ENCODE measurements around the gene PKMYT1. TPM values are rescaled to one million over a fixed set of nuclear protein-coding genes. Genes with fewer than 3 reads are reported as not detected.

The PKMYT1 gene
- total RNA-seq, 2 donors from 2014 or later, result 76.4 to 251 TPM

GRCh38 chr16:3013491-3013951 is 33.3 kb upstream of the PKMYT1 start:
- DNase-seq (ENCODE audit: low spot score) (no peak), ATAC-seq (no peak)
- H3K4me3 Mint-ChIP-seq, result no peak overlapping the region
- peaks cover 0 to 4% of the 10 kb centered on the region in 2 donors for H3K27me3 Mint-ChIP-seq
- no peaks in the 10 kb centered on the region for H3K36me3 Mint-ChIP-seq
- no peak overlapping the region for H3K27ac Mint-ChIP-seq
- H3K9me3 Mint-ChIP-seq, result no peaks in the 10 kb centered on the region
- peaks cover 1 to 3% of the 10 kb centered on the region in 2 donors for H3K4me1 Mint-ChIP-seq (ENCODE audit: low read depth in 2 of 2)

GRCh38 chr16:3012828-3013420 is 32.7 kb upstream of the PKMYT1 start, which contains the start of gene CLDN9:
TSS of gene CLDN9 (plus strand) at chr16:3012923. CDS start at chr16:3013363, 440 bp downstream.
- H3K4me1 Mint-ChIP-seq (ENCODE audit: low read depth in 2 of 2), result peaks cover 7% of the 10 kb centered on the region in 2 donors
- peaks cover 0 to 4% of the 10 kb centered on the region in 2 donors for H3K27me3 Mint-ChIP-seq
- no peaks in the 10 kb centered on the region for H3K9me3 Mint-ChIP-seq
- H3K27ac Mint-ChIP-seq, result no peak within 1 kb of the TSS
- no peak for ATAC-seq
- no peak within 1 kb of the TSS for H3K4me3 Mint-ChIP-seq
- no peak for DNase-seq (ENCODE audit: low spot score)
- H3K36me3 Mint-ChIP-seq, result no peaks in the 10 kb centered on the region

- H3K4me3 Mint-ChIP-seq, result no peak overlapping the region
- no peaks in the 10 kb centered on the region for H3K36me3 Mint-ChIP-seq
- H3K27me3 Mint-ChIP-seq, result peaks cover 0 to 4% of the 10 kb centered on the region in 2 donors
- peaks cover 8 to 10% of the 10 kb centered on the region in 2 donors for H3K4me1 Mint-ChIP-seq (ENCODE audit: low read depth in 2 of 2)
- DNase-seq (ENCODE audit: low spot score) (no peak), ATAC-seq (no peak)
- no peak overlapping the region for H3K27ac Mint-ChIP-seq
- no peaks in the 10 kb centered on the region for H3K9me3 Mint-ChIP-seq
Observed at GRCh38 chr16:3012246-3012645, 32.0 kb upstream of the PKMYT1 start.

GRCh38 chr16:3010510-3010909 is 30.3 kb upstream of the PKMYT1 start:
- H3K4me1 Mint-ChIP-seq (ENCODE audit: low read depth in 2 of 2), result peaks cover 8 to 16% of the 10 kb centered on the region in 2 donors
- no peak overlapping the region for H3K4me3 Mint-ChIP-seq
- ATAC-seq (no peak), DNase-seq (ENCODE audit: low spot score) (no peak)
- no peaks in the 10 kb centered on the region for H3K9me3 Mint-ChIP-seq
- no peaks in the 10 kb centered on the region for H3K36me3 Mint-ChIP-seq
- peaks cover 0 to 4% of the 10 kb centered on the region in 2 donors for H3K27me3 Mint-ChIP-seq
- no peak overlapping the region for H3K27ac Mint-ChIP-seq

GRCh38 chr16:3009568-3010390 is 29.5 kb upstream of the PKMYT1 start:
- Mint-ChIP-seq H3K27ac (no peak overlapping the region), H3K4me3 (no peak overlapping the region)

GRCh38 chr16:3008690-3009037 is 28.4 kb upstream of the PKMYT1 start:
- no peak overlapping the region for H3K4me3 Mint-ChIP-seq
- H3K27me3 Mint-ChIP-seq, result no peaks in the 10 kb centered on the region
- DNase-seq (ENCODE audit: low spot score) (no peak), ATAC-seq (no peak)
- H3K9me3 Mint-ChIP-seq, result no peaks in the 10 kb centered on the region
- H3K4me1 Mint-ChIP-seq (ENCODE audit: low read depth in 2 of 2), result peaks cover 12 to 20% of the 10 kb centered on the region in 2 donors
- no peak overlapping the region for H3K27ac Mint-ChIP-seq
- no peaks in the 10 kb centered on the region for H3K36me3 Mint-ChIP-seq

More at GRCh38 chr16:3009568-3010390, 29.5 kb upstream of the PKMYT1 start:
- no peak for ATAC-seq
- Mint-ChIP-seq H3K27me3 (peaks cover 0 to 4% of the 10 kb centered on the region in 2 donors), H3K9me3 (no peaks in the 10 kb centered on the region), H3K4me1 (ENCODE audit: low read depth in 2 of 2) (peaks cover 10 to 19% of the 10 kb centered on the region in 2 donors), H3K36me3 (no peaks in the 10 kb centered on the region)
- no peak for DNase-seq (ENCODE audit: low spot score)

GRCh38 chr16:3007957-3008689 is 27.9 kb upstream of the PKMYT1 start:
- Mint-ChIP-seq H3K4me3 (peak overlapping the region; percentile 9), H3K27me3 (no peaks in the 10 kb centered on the region), H3K9me3 (no peaks in the 10 kb centered on the region), H3K4me1 (ENCODE audit: low read depth in 2 of 2) (peaks cover 12 to 20% of the 10 kb centered on the region in 2 donors), H3K27ac (no peak overlapping the region), H3K36me3 (no peaks in the 10 kb centered on the region)
- no peak for ATAC-seq
- DNase-seq (ENCODE audit: low spot score), result no peak

- Mint-ChIP-seq H3K27ac (no peak overlapping the region), H3K4me3 (no peak overlapping the region), H3K27me3 (no peaks in the 10 kb centered on the region), H3K36me3 (no peaks in the 10 kb centered on the region), H3K9me3 (no peaks in the 10 kb centered on the region), H3K4me1 (ENCODE audit: low read depth in 2 of 2) (peaks cover 12 to 20% of the 10 kb centered on the region in 2 donors)
- ATAC-seq (no peak), DNase-seq (ENCODE audit: low spot score) (no peak)
Observed at GRCh38 chr16:3007059-3007956, 27.1 kb upstream of the PKMYT1 start.

GRCh38 chr16:3004781-3005284 is 24.6 kb upstream of the PKMYT1 start:
- DNase-seq (ENCODE audit: low spot score), result no peak
- H3K27me3 Mint-ChIP-seq, result no peaks in the 10 kb centered on the region
- ATAC-seq, result no peak

GRCh38 chr16:3004319-3004718 is 24.1 kb upstream of the PKMYT1 start:
- no peaks in the 10 kb centered on the region for H3K9me3 Mint-ChIP-seq
- H3K4me1 Mint-ChIP-seq (ENCODE audit: low read depth in 2 of 2), result peaks cover 12 to 20% of the 10 kb centered on the region in 2 donors
- DNase-seq (ENCODE audit: low spot score) (no peak), ATAC-seq (peak; percentile 1 to 14)
- H3K27me3 Mint-ChIP-seq, result no peaks in the 10 kb centered on the region
- H3K36me3 Mint-ChIP-seq, result no peaks in the 10 kb centered on the region
- H3K27ac Mint-ChIP-seq, result no peak overlapping the region
- peak overlapping the region; percentile 73 for H3K4me3 Mint-ChIP-seq

More at GRCh38 chr16:3004781-3005284, 24.6 kb upstream of the PKMYT1 start:
- H3K4me3 Mint-ChIP-seq, result peak overlapping the region; percentile 73
- no peaks in the 10 kb centered on the region for H3K36me3 Mint-ChIP-seq
- peaks cover 12 to 20% of the 10 kb centered on the region in 2 donors for H3K4me1 Mint-ChIP-seq (ENCODE audit: low read depth in 2 of 2)
- H3K27ac Mint-ChIP-seq, result no peak overlapping the region
- no peaks in the 10 kb centered on the region for H3K9me3 Mint-ChIP-seq

GRCh38 chr16:3003582-3004270 is 23.5 kb upstream of the PKMYT1 start:
- ATAC-seq (peak; percentile 99), DNase-seq (ENCODE audit: low spot score) (peak; percentile 99)
- Mint-ChIP-seq H3K27me3 (no peaks in the 10 kb centered on the region), H3K27ac (peak overlapping the region in 1 of 2 donors; percentile 37), H3K36me3 (no peaks in the 10 kb centered on the region), H3K9me3 (no peaks in the 10 kb centered on the region), H3K4me1 (ENCODE audit: low read depth in 2 of 2) (peaks cover 11 to 20% of the 10 kb centered on the region in 2 donors), H3K4me3 (peak overlapping the region; percentile 75)

GRCh38 chr16:3001316-3001715 is 21.1 kb upstream of the PKMYT1 start:
- H3K4me1 Mint-ChIP-seq (ENCODE audit: low read depth in 2 of 2), result peaks cover 4 to 5% of the 10 kb centered on the region in 2 donors
- no peak for ATAC-seq
- H3K9me3 Mint-ChIP-seq, result no peaks in the 10 kb centered on the region
- H3K27ac Mint-ChIP-seq, result no peak overlapping the region
- H3K4me3 Mint-ChIP-seq, result no peak overlapping the region
- no peaks in the 10 kb centered on the region for H3K36me3 Mint-ChIP-seq
- DNase-seq (ENCODE audit: low spot score), result no peak
- no peaks in the 10 kb centered on the region for H3K27me3 Mint-ChIP-seq
